SK-MEL-5 (cell line): Measurements from ENCODE around the gene MAS1L. TPM values are rescaled to one million over a fixed set of nuclear protein-coding genes. Genes with fewer than 3 reads are reported as not detected.

Experiments
- DNase-seq: peaks from one replicate; pipeline ENCODE4 v3.0.0-alpha.2; 2016; ENCODE audit warnings: low read depth, low spot score
- in situ Hi-C: cut with HindIII; loops from 2 replicates; pipeline ENCODE4 v1.10.0; 2016; ENCODE audit warnings: low sequenced_read_pairs, high pct_unique_total_duplicates, low pct_unique_long_range_greater_than_20kb
- polyA plus RNA-seq, 2 experiments: library from polyadenylated mRNA; depleted of rRNA; stranded (reverse); fragments of >200 nt; gene quantifications; 2 replicates each; pipeline ENCODE4 v1.2.3, GENCODE V29; 2015
- total RNA-seq: library from RNA; depleted of rRNA; stranded (reverse); fragments of >200 nt; shearing (Covaris generic); gene quantifications from 2 replicates; pipeline ENCODE4 v1.2.3, GENCODE V29; 2014; rRNA removed

The MAS1L gene
- total RNA-seq, result not detected in 2 replicates
- polyA plus RNA-seq (2015; cell fraction: cytosol; rRNA removed), result 0.18 and 0.33 TPM in 2 replicates
- polyA plus RNA-seq (2015; cell fraction: nucleus; rRNA removed), result not detected in 2 replicates

- in situ Hi-C loops, result no loop called here
Measured at GRCh38 chr6:29487660-29488059, at the start of gene MAS1L. Gene MAS1L (minus strand): TSS chr6:29487956. CDS start chr6:29487902, 54 bp downstream.

GRCh38 chr6:29532320-29532951, 44.7 kb upstream of the MAS1L start:
- no peak for DNase-seq
- in situ Hi-C loops, result no loop called here

More at GRCh38 chr6:29487660-29488059, at the start of gene MAS1L:
- no peak for DNase-seq

GRCh38 chr6:29531668-29532067, 43.9 kb upstream of the MAS1L start:
- in situ Hi-C loops, result no loop called here
- DNase-seq, result no peak

GRCh38 chr6:29530671-29531310, 43.0 kb upstream of the MAS1L start:
- no peak for DNase-seq
- in situ Hi-C loops, result no loop called here

GRCh38 chr6:29529956-29530355, 42.2 kb upstream of the MAS1L start:
- no peak for DNase-seq
- in situ Hi-C loops, result no loop called here

- in situ Hi-C loops, result no loop called here
- DNase-seq, result no peak
Measured at GRCh38 chr6:29528988-29529560, 41.3 kb upstream of the MAS1L start.

- in situ Hi-C loops, result no loop called here
- DNase-seq, result no peak
Measured at GRCh38 chr6:29528300-29528931, 40.7 kb upstream of the MAS1L start.

GRCh38 chr6:29527564-29527963, 39.8 kb upstream of the MAS1L start:
- in situ Hi-C loops, result no loop called here

GRCh38 chr6:29527126-29527525, 39.4 kb upstream of the MAS1L start:
- no peak for DNase-seq

More at GRCh38 chr6:29527564-29527963, 39.8 kb upstream of the MAS1L start:
- DNase-seq, result no peak

GRCh38 chr6:29525311-29525639, 37.5 kb upstream of the MAS1L start:
- in situ Hi-C loops, result no loop called here

More at GRCh38 chr6:29527126-29527525, 39.4 kb upstream of the MAS1L start:
- in situ Hi-C loops, result no loop called here

GRCh38 chr6:29524444-29525310, 36.9 kb upstream of the MAS1L start:
- in situ Hi-C loops, result no loop called here

More at GRCh38 chr6:29525311-29525639, 37.5 kb upstream of the MAS1L start:
- no peak for DNase-seq

GRCh38 chr6:29524044-29524443, 36.3 kb upstream of the MAS1L start:
- in situ Hi-C loops, result no loop called here
- no peak for DNase-seq

More at GRCh38 chr6:29524444-29525310, 36.9 kb upstream of the MAS1L start:
- no peak for DNase-seq

GRCh38 chr6:29522227-29522626, 34.5 kb upstream of the MAS1L start:
- DNase-seq, result no peak
- in situ Hi-C loops, result no loop called here

- DNase-seq, result no peak
- in situ Hi-C loops, result no loop called here
Measured at GRCh38 chr6:29521006-29521680, 33.4 kb upstream of the MAS1L start.

- in situ Hi-C loops, result no loop called here
- DNase-seq, result no peak
Measured at GRCh38 chr6:29520232-29520631, 32.5 kb upstream of the MAS1L start.

GRCh38 chr6:29519291-29520010, 31.7 kb upstream of the MAS1L start:
- in situ Hi-C loops, result no loop called here
- no peak for DNase-seq
